Heart left ventricle (tissue), 16 donors: ENCODE measurements around the gene PTPRD. TPM values are rescaled to one million over a fixed set of nuclear protein-coding genes. Genes with fewer than 3 reads are reported as not detected.

Experiments used
- ATAC-seq, 4 donors: fragments of 200-7000 bp; cut with Tn5 transposase; one replicate each; pipeline ENCODE4 v1.9.1; 2020 to 2022; ENCODE audit warnings: moderate library complexity in 4 of 4, mild to moderate bottlenecking in 3 of 4, moderate number of reproducible peaks in 1 of 4
- DNase-seq, 5 donors: peaks; one replicate each; pipeline ENCODE4 v3.0.0-alpha.2; 2020
- H3K27ac ChIP-seq, 12 donors: fragments of 200-600 bp; sonication (generic) in 4 of 12; one replicate each; pipeline versions ENCODE4 v1.5.0 to v1.8.0; 2016 to 2022; ENCODE audit warnings: mild to moderate bottlenecking in 2 of 12
- H3K27me3 ChIP-seq, 9 donors: fragments of 200-600 bp; sonication (generic) in 2 of 9; one replicate each; pipeline versions ENCODE4 v1.5.1 to v1.8.0; 2016 to 2022; ENCODE audit warnings: mild to moderate bottlenecking in 3 of 9
- H3K36me3 ChIP-seq, 9 donors: fragments of 200-600 bp; sonication (generic) in 2 of 9; one replicate each; pipeline versions ENCODE4 v1.5.0 to v1.8.0; 2018 to 2022; ENCODE audit warnings: mild to moderate bottlenecking in 2 of 9
- H3K4me1 ChIP-seq, 12 donors: fragments of 200-600 bp; sonication (generic) in 4 of 12; one replicate each; pipeline versions ENCODE4 v1.5.0 to v1.8.0; 2016 to 2022; ENCODE audit warnings: mild to moderate bottlenecking in 3 of 12
- H3K4me3 ChIP-seq, 12 donors: fragments of 200-600 bp; sonication (generic) in 4 of 12; one replicate each; pipeline versions ENCODE4 v1.5.0 to v1.8.0; 2017 to 2022; ENCODE audit warnings: mild to moderate bottlenecking in 9 of 12, moderate library complexity in 4 of 12
- H3K9me3 ChIP-seq, 12 donors: fragments of 200-600 bp; sonication (generic) in 4 of 12; one replicate each; pipeline versions ENCODE4 v1.5.0 to v1.8.0; 2016 to 2022; ENCODE audit warnings: mild to moderate bottlenecking in 1 of 12
- CTCF ChIP-seq, 12 donors: fragments of 200-600 bp; sonication (generic) in 4 of 12; IDR thresholded peaks; one replicate each; pipeline versions ENCODE4 v1.5.0 to v1.8.0; 2018 to 2022; ENCODE audit warnings: antibody characterized with exemption in 12 of 12, mild to moderate bottlenecking in 5 of 12
- POLR2A ChIP-seq, 2 donors: fragments of 450-650 bp; IDR thresholded peaks; one replicate each; pipeline ENCODE4 v1.6.1; 2017; ENCODE audit warnings: antibody characterized with exemption in 2 of 2, mild to moderate bottlenecking in 2 of 2, moderate library complexity in 2 of 2
- WGBS, 4 donors: extraction: QIAGEN DNeasy Blood & Tissue Kit in 2 of 4; methylation state at CpG; one replicate each; pipeline versions ENCODE4 v1.1.5 to v1.1.7; 2013 to 2018; 5-methylcytosine and 5-hydroxymethylcytosine counted together
- intact Hi-C, 10 donors: fragments of 100-400 bp; cut with DNase I; formaldehyde crosslinking; loops; one replicate each; pipeline versions ENCODE4 v1.11.1 to v1.14.2; 2022
- polyA plus RNA-seq, 2 donors: library from polyadenylated mRNA; stranded (reverse); fragments of 200-250 nt; gene quantifications; one replicate each; pipeline ENCODE4 v1.2.3, GENCODE V29; 2013
- total RNA-seq, 9 donors: library from RNA; depleted of rRNA in 2 of 9; stranded (reverse); fragments of >200 nt in 2 of 9; fragmentation: NEBNext Ultra II Directional in 3 of 9; extraction: Animal tissue kit (Norgen Biotek cat#: 25700) in 3 of 9; gene quantifications; one replicate each; pipeline versions ENCODE4 v1.1.0 to v1.2.4, GENCODE V29; 2016 to 2023
- donor health status: ischemic (EF 13 %, LVEDD 7.1; RV severe dilation, severe dysfunction).
- donor health status: healthy with polysubstance abuse.
- donor health status: DM: no; HTN: yes; CAD: no.
- donor health status: DM: no; HTN: no; CAD: no.
- donor health status: ischemic (EF 25% LVEDD 6.9; RV normal size, moderate dysfunction).
- donor health status: ischemic (EF 25% LVEDD 5.7; RV mildly dilated, moderate dysfunction).
- donor health status: healthy.
- donor health status: DM: yes; HTN: yes; CAD: no.
- donor health status: ischemic (EF 35%, LVEDD 5.7; RV mildly dilated, moderate dysfunction).
- donor health status: nonischemic (EF 11% LVEDD 7.7; RV severe dilation, severe dysfunction).
- donor health status: DM: yes; HTN: yes; CAD: no.
- donor health status: PGD.
- donor health status: ischemic (EF 29% LVEDD 5.4; RV normal size, mild dysfunction).
- donor health status: nonischemic (EF 23%, LVEDD 6.1; RV moderate dilation, normal function).

Gene PTPRD
- total and polyA plus RNA-seq, 11 donors, result 1.4 to 25.3 (median 15.1) TPM

GRCh38 chr9:8437876-8438275 lies 2174.9 kb downstream of the PTPRD start:
- intact Hi-C loops, result no loop called here
- H3K4me1 ChIP-seq, result peaks cover 0 to 3% (median 0%) of the 10 kb centered on the region in 12 donors
- DNase-seq, result no peak

GRCh38 chr9:8437259-8437658 lies 2175.5 kb downstream of the PTPRD start:
- H3K9me3 ChIP-seq, result no peaks in the 10 kb centered on the region
- 75 to 90% (median 85%) methylated on average over 4 of the region's 4 CpGs for WGBS, 4 donors
- peaks cover 0 to 3% (median 0%) of the 10 kb centered on the region in 12 donors for H3K4me1 ChIP-seq
- H3K27me3 ChIP-seq, result no peaks in the 10 kb centered on the region
- TF ChIP-seq CTCF (IDR thresholded peaks at IDR 0.05) (no peak), POLR2A (IDR thresholded peaks at IDR 0.05) (no peak)
- intact Hi-C loops, result no loop called here
- no peak for ATAC-seq
- no peaks in the 10 kb centered on the region for H3K36me3 ChIP-seq
- DNase-seq, result no peak
- H3K4me3 ChIP-seq, result no peak overlapping the region
- no peak overlapping the region for H3K27ac ChIP-seq

More at GRCh38 chr9:8437876-8438275, 2174.9 kb downstream of the PTPRD start:
- no peak for ATAC-seq
- Histone ChIP-seq H3K4me3 (no peak overlapping the region), H3K27ac (no peak overlapping the region), H3K36me3 (no peaks in the 10 kb centered on the region), H3K27me3 (no peaks in the 10 kb centered on the region), H3K9me3 (no peaks in the 10 kb centered on the region)
- TF ChIP-seq CTCF (IDR thresholded peaks at IDR 0.05) (no peak), POLR2A (IDR thresholded peaks at IDR 0.05) (no peak)

GRCh38 chr9:8436786-8437185 lies 2176.0 kb downstream of the PTPRD start:
- Histone ChIP-seq H3K4me1 (peaks cover 0 to 3% (median 0%) of the 10 kb centered on the region in 12 donors), H3K36me3 (no peaks in the 10 kb centered on the region), H3K27ac (no peak overlapping the region), H3K4me3 (no peak overlapping the region), H3K27me3 (no peaks in the 10 kb centered on the region), H3K9me3 (no peaks in the 10 kb centered on the region)
- TF ChIP-seq CTCF (IDR thresholded peaks at IDR 0.05) (no peak), POLR2A (IDR thresholded peaks at IDR 0.05) (no peak)
- WGBS, 4 donors, result 64 to 84% (median 73%) methylated on average over 1 of the region's 1 CpG
- DNase-seq, result no peak
- ATAC-seq, result no peak
- intact Hi-C loops, result no loop called here

GRCh38 chr9:8434621-8435020 lies 2178.2 kb downstream of the PTPRD start:
- no peaks in the 10 kb centered on the region for H3K36me3 ChIP-seq
- H3K27me3 ChIP-seq, result no peaks in the 10 kb centered on the region
- 95 to 97% (median 97%) methylated on average over 3 of the region's 3 CpGs for WGBS, 4 donors
- no peak overlapping the region for H3K4me3 ChIP-seq
- TF ChIP-seq POLR2A (IDR thresholded peaks at IDR 0.05) (no peak), CTCF (IDR thresholded peaks at IDR 0.05) (no peak)
- ATAC-seq (no peak), DNase-seq (no peak)
- no peak overlapping the region for H3K27ac ChIP-seq
- peaks cover 0 to 3% (median 0%) of the 10 kb centered on the region in 12 donors for H3K4me1 ChIP-seq
- intact Hi-C loops, result no loop called here
- H3K9me3 ChIP-seq, result no peaks in the 10 kb centered on the region
